NT2/D1 (cell line): ENCODE results near the gene LRTM2.

Experiments used
- SUZ12 ChIP-seq: IDR thresholded peaks from 2 replicates; pipeline ENCODE4 v1.6.1; 2011; ENCODE audit not compliant: insufficient read length, insufficient read depth; ENCODE audit errors: extremely low read depth
- YY1 ChIP-seq: IDR thresholded peaks from 2 replicates; pipeline ENCODE4 v1.6.1; 2011; ENCODE audit not compliant: insufficient read length, insufficient read depth

- TF ChIP-seq YY1 (no peak), SUZ12 (no peak)
Measured at GRCh38 chr12:1795785-1796514, 24.4 kb upstream of the LRTM2 start.
